ENCODE results near the gene PLXNB3. TPM values are rescaled to one million over a fixed set of nuclear protein-coding genes. Genes with fewer than 3 reads are reported as not detected.
A peak's percentile ranks its signal among the peaks of the same experiment; 100 is the strongest.

PLXNB3 gene
- total RNA-seq, 1 donor from 2014 or later, result 34.8 TPM

- DNase-seq (ENCODE audit: low spot score), result no peak
- no peak overlapping the region for H3K27ac Mint-ChIP-seq (ENCODE audit: unreplicated experiment)
- H3K4me1 Mint-ChIP-seq (ENCODE audit: low read depth), result peaks cover 7% of the 10 kb centered on the region
- TF ChIP-seq CTCF (IDR thresholded peaks at IDR 0.05), result no peak
- H3K36me3 Mint-ChIP-seq (ENCODE audit: low read depth), result peaks cover 5% of the 10 kb centered on the region
- peaks cover 9% of the 10 kb centered on the region for H3K9me3 Mint-ChIP-seq (ENCODE audit: low read depth)
- no peak overlapping the region for H3K4me3 Mint-ChIP-seq (ENCODE audit: unreplicated experiment)
- H3K27me3 Mint-ChIP-seq (ENCODE audit: low read depth), result no peaks in the 10 kb centered on the region
Measured at GRCh38 chrX:153789654-153790053, 25.6 kb downstream of the PLXNB3 start.

GRCh38 chrX:153791104-153791852, 27.2 kb downstream of the PLXNB3 start:
- peaks cover 11% of the 10 kb centered on the region for H3K9me3 Mint-ChIP-seq (ENCODE audit: low read depth)
- H3K4me1 Mint-ChIP-seq (ENCODE audit: low read depth), result peaks cover 14% of the 10 kb centered on the region
- TF ChIP-seq CTCF (IDR thresholded peaks at IDR 0.05), result no peak
- H3K27ac Mint-ChIP-seq (ENCODE audit: unreplicated experiment), result no peak overlapping the region
- H3K4me3 Mint-ChIP-seq (ENCODE audit: unreplicated experiment), result no peak overlapping the region
- no peak for DNase-seq (ENCODE audit: low spot score)
- H3K27me3 Mint-ChIP-seq (ENCODE audit: low read depth), result no peaks in the 10 kb centered on the region
- peaks cover 4% of the 10 kb centered on the region for H3K36me3 Mint-ChIP-seq (ENCODE audit: low read depth)

GRCh38 chrX:153792368-153792767, 28.3 kb downstream of the PLXNB3 start:
- Mint-ChIP-seq H3K9me3 (ENCODE audit: low read depth) (peaks cover 12% of the 10 kb centered on the region), H3K4me1 (ENCODE audit: low read depth) (peaks cover 17% of the 10 kb centered on the region), H3K27ac (ENCODE audit: unreplicated experiment) (no peak overlapping the region), H3K36me3 (ENCODE audit: low read depth) (peaks cover 2% of the 10 kb centered on the region), H3K4me3 (ENCODE audit: unreplicated experiment) (no peak overlapping the region), H3K27me3 (ENCODE audit: low read depth) (no peaks in the 10 kb centered on the region)
- no peak for DNase-seq (ENCODE audit: low spot score)
- no peak for TF ChIP-seq CTCF (IDR thresholded peaks at IDR 0.05)

- H3K9me3 Mint-ChIP-seq (ENCODE audit: low read depth), result peaks cover 10% of the 10 kb centered on the region
- no peak for DNase-seq (ENCODE audit: low spot score)
- H3K27ac Mint-ChIP-seq (ENCODE audit: unreplicated experiment), result peak overlapping the region; percentile 91
Measured at GRCh38 chrX:153793291-153793690, 29.2 kb downstream of the PLXNB3 start.

More at GRCh38 chrX:153793291-153793690, 29.2 kb downstream of the PLXNB3 start:
- no peaks in the 10 kb centered on the region for H3K27me3 Mint-ChIP-seq (ENCODE audit: low read depth)
- peak overlapping the region; percentile 95 for H3K4me3 Mint-ChIP-seq (ENCODE audit: unreplicated experiment)
- no peaks in the 10 kb centered on the region for H3K36me3 Mint-ChIP-seq (ENCODE audit: low read depth)
- peaks cover 17% of the 10 kb centered on the region for H3K4me1 Mint-ChIP-seq (ENCODE audit: low read depth)
- TF ChIP-seq CTCF (IDR thresholded peaks at IDR 0.05), result no peak
